Prostate gland (tissue), 2 donors: Measurements from ENCODE around the gene FLOT1. TPM values are rescaled to one million over a fixed set of nuclear protein-coding genes. Genes with fewer than 3 reads are reported as not detected.

Experiments
- DNase-seq: peaks from one replicate; pipeline ENCODE4 v3.0.0-alpha.2; 2019; ENCODE audit warnings: low spot score
- H3K27ac ChIP-seq, 2 donors: fragments of 200-600 bp; sonication (generic); 2 replicates each; pipeline ENCODE4 v1.5.1; 2017 to 2019
- H3K27me3 ChIP-seq: fragments of 200-600 bp; sonication (generic); replicated peaks from 2 replicates; pipeline ENCODE4 v1.5.1; 2019; ENCODE audit not compliant: insufficient read depth
- H3K36me3 ChIP-seq, 2 donors: fragments of 200-600 bp; sonication (generic); 1 replicate in 1 of 2; 2 replicates in 1 of 2; pipeline versions ENCODE4 v1.5.1 to v1.8.1; 2017 to 2019
- H3K4me1 ChIP-seq: fragments of 200-600 bp; sonication (generic); replicated peaks from 2 replicates; pipeline ENCODE4 v1.5.1; 2019
- H3K4me3 ChIP-seq, 2 donors: fragments of 200-600 bp; sonication (generic); 2 replicates each; pipeline ENCODE4 v1.5.1; 2017 to 2019
- H3K9me3 ChIP-seq: fragments of 200-600 bp; sonication (generic); 2 replicates; pipeline ENCODE4 v1.5.1; 2017
- POLR2A ChIP-seq: fragments of 450-650 bp; IDR thresholded peaks from one replicate; pipeline ENCODE4 v1.6.1; 2016; ENCODE audit warnings: antibody characterized with exemption, mild to moderate bottlenecking
- POLR2AphosphoS5 ChIP-seq: sonication (generic); formaldehyde crosslinking; IDR thresholded peaks from one replicate; pipeline ENCODE4 v1.6.1; 2017; ENCODE audit warnings: antibody characterized with exemption
- WGBS: methylation state at CpG from one replicate; pipeline ENCODE4 v1.1.5; 2018; 5-methylcytosine and 5-hydroxymethylcytosine counted together
- intact Hi-C: fragments of 100-400 bp; cut with DNase I; formaldehyde crosslinking; loops from one replicate; pipeline ENCODE4 v1.14.2; 2022
- total RNA-seq, 2 donors: library from RNA; depleted of rRNA; stranded (reverse); fragments of >200 nt; gene quantifications; one replicate each; pipeline ENCODE4 v1.1.0, GENCODE V29; 2016
- TF ChIP-seq, protein P1 (sequence below), 4 experiments: fragments of 200-600 bp in 2 of 4; fragments of 450-650 bp in 2 of 4; sonication (generic) in 2 of 4; IDR thresholded peaks; 1 replicate in 3 of 4; 2 replicates in 1 of 4; pipeline ENCODE4 v1.5.1; 2016 to 2019; ENCODE audit warnings: antibody characterized with exemption in 4 of 4, mild to moderate bottlenecking in 2 of 4, moderate library complexity in 2 of 4

Gene FLOT1
- total RNA-seq, 2 donors from 2014 or later: 117 to 133 TPM

GRCh38 chr6:30782425-30783014, 40.0 kb upstream of the FLOT1 start:
- H3K27ac ChIP-seq: peak overlapping the region; percentile 79 to 80
- H3K27me3 ChIP-seq: no peaks in the 10 kb centered on the region
- no peak for TF ChIP-seq POLR2A
- TF ChIP-seq POLR2AphosphoS5: peak; percentile 75
- peaks cover 21% of the 10 kb centered on the region for H3K4me1 ChIP-seq
- peak; percentile 39 for DNase-seq
- H3K36me3 ChIP-seq: no peaks in the 10 kb centered on the region
- H3K4me3 ChIP-seq: no peak overlapping the region
- intact Hi-C loops: loop anchor here (2.0 to 5.0 kb wide), 3 partner anchors 30 to 45 kb away; partner anchors contain the start of genes FLOT1 and IER3
- no peaks in the 10 kb centered on the region for H3K9me3 ChIP-seq

- Histone ChIP-seq H3K4me1 (peaks cover 21% of the 10 kb centered on the region), H3K9me3 (no peaks in the 10 kb centered on the region), H3K4me3 (no peak overlapping the region), H3K27me3 (no peaks in the 10 kb centered on the region), H3K27ac (peak overlapping the region; percentile 79 to 80), H3K36me3 (no peaks in the 10 kb centered on the region)
- 32% methylated on average over 13 of the region's 13 CpGs for WGBS
- intact Hi-C loops: loop anchor here (2.0 to 5.0 kb wide), 3 partner anchors 29 to 45 kb away; partner anchors contain the start of genes FLOT1 and IER3
- DNase-seq: peak; percentile 81
- peak; percentile 12 for TF ChIP-seq POLR2A
- TF ChIP-seq, protein P1, sequence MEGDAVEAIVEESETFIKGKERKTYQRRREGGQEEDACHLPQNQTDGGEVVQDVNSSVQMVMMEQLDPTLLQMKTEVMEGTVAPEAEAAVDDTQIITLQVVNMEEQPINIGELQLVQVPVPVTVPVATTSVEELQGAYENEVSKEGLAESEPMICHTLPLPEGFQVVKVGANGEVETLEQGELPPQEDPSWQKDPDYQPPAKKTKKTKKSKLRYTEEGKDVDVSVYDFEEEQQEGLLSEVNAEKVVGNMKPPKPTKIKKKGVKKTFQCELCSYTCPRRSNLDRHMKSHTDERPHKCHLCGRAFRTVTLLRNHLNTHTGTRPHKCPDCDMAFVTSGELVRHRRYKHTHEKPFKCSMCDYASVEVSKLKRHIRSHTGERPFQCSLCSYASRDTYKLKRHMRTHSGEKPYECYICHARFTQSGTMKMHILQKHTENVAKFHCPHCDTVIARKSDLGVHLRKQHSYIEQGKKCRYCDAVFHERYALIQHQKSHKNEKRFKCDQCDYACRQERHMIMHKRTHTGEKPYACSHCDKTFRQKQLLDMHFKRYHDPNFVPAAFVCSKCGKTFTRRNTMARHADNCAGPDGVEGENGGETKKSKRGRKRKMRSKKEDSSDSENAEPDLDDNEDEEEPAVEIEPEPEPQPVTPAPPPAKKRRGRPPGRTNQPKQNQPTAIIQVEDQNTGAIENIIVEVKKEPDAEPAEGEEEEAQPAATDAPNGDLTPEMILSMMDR (IDR thresholded peaks at IDR 0.05): no peak
- peak; percentile 89 for TF ChIP-seq POLR2AphosphoS5
Measured at GRCh38 chr6:30781743-30782424, 39.4 kb upstream of the FLOT1 start.

GRCh38 chr6:30781395-30781742, 38.9 kb upstream of the FLOT1 start:
- Histone ChIP-seq H3K27ac (peak overlapping the region; percentile 79 to 80), H3K9me3 (no peaks in the 10 kb centered on the region), H3K27me3 (no peaks in the 10 kb centered on the region), H3K4me1 (peaks cover 21% of the 10 kb centered on the region), H3K36me3 (no peaks in the 10 kb centered on the region), H3K4me3 (no peak overlapping the region)
- TF ChIP-seq POLR2AphosphoS5 (no peak), POLR2A (no peak)
- TF ChIP-seq, protein P1 (IDR thresholded peaks at IDR 0.05): no peak
- intact Hi-C loops: loop anchor here (5.0 kb wide), 2 partner anchors 39 to 46 kb away; partner anchors contain the start of genes FLOT1 and IER3
- no peak for DNase-seq
- 82% methylated on average over 4 of the region's 4 CpGs for WGBS

DNA sequence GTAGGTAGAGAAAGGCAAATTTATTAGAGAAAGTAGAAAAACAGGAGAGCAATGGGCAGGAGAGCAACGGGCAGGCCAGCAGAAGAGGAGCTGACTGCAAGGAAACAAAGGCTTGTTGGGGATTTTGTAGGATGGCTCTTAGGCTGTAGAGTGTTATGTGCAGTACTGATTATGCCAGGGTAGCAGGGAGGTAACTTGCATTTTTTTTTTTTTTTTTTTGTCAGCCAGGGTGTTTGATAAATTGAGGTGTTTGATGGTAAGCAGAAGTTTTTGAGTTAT, 38.1 kb upstream of the FLOT1 start:
- peak overlapping the region in 1 of 2 donors; percentile 79 for H3K27ac ChIP-seq
- H3K36me3 ChIP-seq: no peaks in the 10 kb centered on the region
- peaks cover 21% of the 10 kb centered on the region for H3K4me1 ChIP-seq
- H3K9me3 ChIP-seq: no peaks in the 10 kb centered on the region
- H3K4me3 ChIP-seq: no peak overlapping the region
- TF ChIP-seq, protein P1 (IDR thresholded peaks at IDR 0.05): no peak
- TF ChIP-seq POLR2AphosphoS5 (no peak), POLR2A (no peak)
- 97% methylated on average over 1 of the region's 1 CpG for WGBS
- intact Hi-C loops: loop anchor here (5.0 kb wide), 2 partner anchors 38 to 47 kb away; partner anchors contain the start of genes FLOT1 and IER3
- DNase-seq: no peak
- H3K27me3 ChIP-seq: no peaks in the 10 kb centered on the region

- intact Hi-C loops: loop anchor here (5.0 kb wide), 2 partner anchors 38 to 47 kb away; partner anchors contain the start of genes FLOT1 and IER3
- TF ChIP-seq, protein P1 (IDR thresholded peaks at IDR 0.05): no peak
- TF ChIP-seq POLR2A (no peak), POLR2AphosphoS5 (no peak)
- peaks cover 21% of the 10 kb centered on the region for H3K4me1 ChIP-seq
- H3K4me3 ChIP-seq: no peak overlapping the region
- no peaks in the 10 kb centered on the region for H3K27me3 ChIP-seq
- no peaks in the 10 kb centered on the region for H3K36me3 ChIP-seq
- no peaks in the 10 kb centered on the region for H3K9me3 ChIP-seq
- 81% methylated on average over 10 of the region's 10 CpGs for WGBS
- peak overlapping the region; percentile 51 to 61 for H3K27ac ChIP-seq
- DNase-seq: no peak
Measured at GRCh38 chr6:30779850-30780641, 37.6 kb upstream of the FLOT1 start.
